HepG2 (cell line): Measurements from ENCODE around the gene PSMC4. TPM values are rescaled to one million over a fixed set of nuclear protein-coding genes. Genes with fewer than 3 reads are reported as not detected.

Experiments used
- JUND ChIP-seq: sonication (generic); formaldehyde crosslinking; IDR thresholded peaks from 2 replicates; pipeline ENCODE4 v1.8.0; 2022; ENCODE audit warnings: mild to moderate bottlenecking, missing genetic modification reagents
- MAFF ChIP-seq: IDR thresholded peaks from 2 replicates; pipeline ENCODE4 v1.6.1; 2011; ENCODE audit warnings: low read depth, low read length, improper control_type of control experiment
- MED13 ChIP-seq: sonication (generic); formaldehyde crosslinking; IDR thresholded peaks from 2 replicates; pipeline ENCODE4 v1.5.0; 2020; ENCODE audit warnings: missing genetic modification reagents
- SMAD9 ChIP-seq: sonication (generic); formaldehyde crosslinking; IDR thresholded peaks from 2 replicates; pipeline ENCODE4 v1.5.1; 2020; ENCODE audit warnings: mild to moderate bottlenecking, missing genetic modification reagents
- SRSF4 ChIP-seq: fragments of 200-400 bp; formaldehyde crosslinking; IDR thresholded peaks from one replicate; pipeline ENCODE4 v1.6.1; 2018; ENCODE audit warnings: mild to moderate bottlenecking, low read depth, low read length, moderate library complexity; ENCODE audit not compliant: poor library complexity, severe bottlenecking
- ZNF350 ChIP-seq: sonication (generic); formaldehyde crosslinking; IDR thresholded peaks from 2 replicates; pipeline ENCODE4 v1.4.0; 2020; ENCODE audit warnings: mild to moderate bottlenecking, low read depth, missing genetic modification reagents, borderline replicate concordance
- polyA plus RNA-seq, 8 experiments: library from polyadenylated mRNA; depleted of rRNA in 3 of 8; stranded (reverse) in 7 of 8; unstranded in 1 of 8; fragments of >200 nt; fragmentation: Illumina TruSeq in 4 of 8; extraction: Trizol in 4 of 8; gene quantifications; 2 replicates each; pipeline versions ENCODE4 v1.2.1 to v1.2.3, GENCODE V29; 2011 to 2016; ENCODE audit warnings: low read depth in 4 of 8, missing spikeins in 1 of 8, mixed read lengths in 1 of 8; ENCODE audit not compliant: insufficient read depth in 1 of 8
- total RNA-seq, 5 experiments: library from RNA; depleted of rRNA; stranded (reverse); fragments of >200 nt; fragmentation: Illumina TruSeq; extraction: Trizol; gene quantifications; 2 replicates each; pipeline ENCODE4 v1.2.3, GENCODE V29; 2016; ENCODE audit warnings: low read depth in 1 of 5
- TF ChIP-seq, protein P1 (sequence below), 2 experiments: sonication (generic) in 1 of 2; formaldehyde crosslinking in 1 of 2; IDR thresholded peaks; 2 replicates each; pipeline versions ENCODE4 v1.4.0 to v1.6.1; 2018 to 2020; ENCODE audit warnings: missing genetic modification reagents in 2 of 2, borderline replicate concordance in 1 of 2, low read depth in 1 of 2, mild to moderate bottlenecking in 1 of 2, missing biosample characterization in 1 of 2
- TF ChIP-seq, protein P2 (sequence below): sonication (generic); formaldehyde crosslinking; conservative IDR thresholded peaks from 2 replicates; pipeline ENCODE4 v1.8.1; 2023; ENCODE audit warnings: missing genetic modification reagents
- TF ChIP-seq, protein P3 (sequence below), 2 experiments: IDR thresholded peaks; 2 replicates each; pipeline ENCODE4 v1.6.1; 2011 to 2012; ENCODE audit warnings: low read length in 2 of 2, borderline replicate concordance in 1 of 2, low read depth in 1 of 2, mild to moderate bottlenecking in 1 of 2, moderate library complexity in 1 of 2
- TF ChIP-seq, protein P4 (sequence below): sonication (generic); formaldehyde crosslinking; conservative IDR thresholded peaks from 2 replicates; pipeline ENCODE4 v1.4.0; 2020; ENCODE audit warnings: mild to moderate bottlenecking, missing genetic modification reagents, moderate library complexity
- TF ChIP-seq, protein P5 (sequence below): sonication (generic); formaldehyde crosslinking; IDR thresholded peaks from 2 replicates; pipeline ENCODE4 v1.8.0; 2022; ENCODE audit warnings: mild to moderate bottlenecking, missing genetic modification reagents
- TF ChIP-seq, protein P6 (sequence below): sonication (generic); formaldehyde crosslinking; IDR thresholded peaks from 2 replicates; pipeline ENCODE4 v1.5.0; 2020; ENCODE audit warnings: missing genetic modification reagents

Gene PSMC4
- total and polyA plus RNA-seq, 2 of the 13 experiments (the other 11 are each of a cell fraction or from before 2014, with no cell fraction given), result 49.9 to 160 TPM

DNA sequence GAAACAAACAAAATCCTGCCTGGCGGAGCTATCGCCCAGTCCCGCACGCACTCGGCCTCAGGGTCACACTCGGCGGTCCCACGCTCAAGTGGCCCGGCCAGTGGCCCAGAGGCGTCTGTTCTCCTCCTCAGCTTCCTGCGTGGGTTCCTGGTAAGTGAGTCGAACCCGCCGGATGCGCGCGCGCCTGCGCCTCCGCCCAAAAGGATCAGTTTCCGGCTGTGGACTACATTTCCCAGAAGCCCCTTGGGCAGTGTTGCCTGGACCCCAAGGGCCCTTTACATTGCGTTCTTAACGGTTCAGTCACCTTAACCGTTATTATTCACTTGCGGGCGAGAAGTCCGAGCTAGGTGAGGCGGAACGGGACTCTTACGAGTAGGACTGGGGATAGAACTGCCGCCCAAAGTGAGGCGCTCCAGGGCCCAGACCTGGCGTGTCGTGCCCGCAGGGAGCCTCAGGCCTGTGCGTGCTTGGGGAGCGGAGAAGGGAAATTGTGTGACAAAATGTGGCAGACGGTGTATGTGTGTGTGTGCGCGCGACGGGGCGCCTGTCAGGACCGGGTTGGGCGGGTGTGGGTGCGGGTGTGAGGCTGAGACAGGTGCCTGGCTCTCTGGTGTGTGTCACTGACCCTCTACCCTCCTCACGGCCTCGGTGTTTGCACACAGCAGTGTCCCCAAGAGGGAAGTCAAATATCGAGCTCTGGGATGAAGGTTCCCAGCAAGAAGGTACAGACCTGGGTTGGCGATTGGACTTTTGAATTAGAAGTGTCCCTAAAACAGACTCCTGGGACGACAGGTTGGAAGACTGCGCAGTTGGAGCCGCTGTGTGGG, 26.1 kb downstream of the PSMC4 start, which contains the start of gene ZNF546 (continued):
- no peak for TF ChIP-seq SMAD9 (CRISPR knock-in tag)
- TF ChIP-seq, protein P1, sequence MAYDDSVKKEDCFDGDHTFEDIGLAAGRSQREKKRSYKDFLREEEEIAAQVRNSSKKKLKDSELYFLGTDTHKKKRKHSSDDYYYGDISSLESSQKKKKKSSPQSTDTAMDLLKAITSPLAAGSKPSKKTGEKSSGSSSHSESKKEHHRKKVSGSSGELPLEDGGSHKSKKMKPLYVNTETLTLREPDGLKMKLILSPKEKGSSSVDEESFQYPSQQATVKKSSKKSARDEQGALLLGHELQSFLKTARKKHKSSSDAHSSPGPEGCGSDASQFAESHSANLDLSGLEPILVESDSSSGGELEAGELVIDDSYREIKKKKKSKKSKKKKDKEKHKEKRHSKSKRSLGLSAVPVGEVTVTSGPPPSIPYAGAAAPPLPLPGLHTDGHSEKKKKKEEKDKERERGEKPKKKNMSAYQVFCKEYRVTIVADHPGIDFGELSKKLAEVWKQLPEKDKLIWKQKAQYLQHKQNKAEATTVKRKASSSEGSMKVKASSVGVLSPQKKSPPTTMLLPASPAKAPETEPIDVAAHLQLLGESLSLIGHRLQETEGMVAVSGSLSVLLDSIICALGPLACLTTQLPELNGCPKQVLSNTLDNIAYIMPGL (CRISPR knock-in tag; IDR thresholded peaks at IDR 0.05; ENCODE audit: borderline replicate concordance in 1 of 2, low read depth in 1 of 2), result peak in 1 of 2 experiments; percentile 86; a peak in 3 of 4 replicates
- TF ChIP-seq, protein P2, sequence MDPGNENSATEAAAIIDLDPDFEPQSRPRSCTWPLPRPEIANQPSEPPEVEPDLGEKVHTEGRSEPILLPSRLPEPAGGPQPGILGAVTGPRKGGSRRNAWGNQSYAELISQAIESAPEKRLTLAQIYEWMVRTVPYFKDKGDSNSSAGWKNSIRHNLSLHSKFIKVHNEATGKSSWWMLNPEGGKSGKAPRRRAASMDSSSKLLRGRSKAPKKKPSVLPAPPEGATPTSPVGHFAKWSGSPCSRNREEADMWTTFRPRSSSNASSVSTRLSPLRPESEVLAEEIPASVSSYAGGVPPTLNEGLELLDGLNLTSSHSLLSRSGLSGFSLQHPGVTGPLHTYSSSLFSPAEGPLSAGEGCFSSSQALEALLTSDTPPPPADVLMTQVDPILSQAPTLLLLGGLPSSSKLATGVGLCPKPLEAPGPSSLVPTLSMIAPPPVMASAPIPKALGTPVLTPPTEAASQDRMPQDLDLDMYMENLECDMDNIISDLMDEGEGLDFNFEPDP (CRISPR knock-in tag), result 0 out of 2 replicates have a peak, but pooled peaks have one; percentile 80
- no peak for TF ChIP-seq MAFF
- TF ChIP-seq, protein P3, sequence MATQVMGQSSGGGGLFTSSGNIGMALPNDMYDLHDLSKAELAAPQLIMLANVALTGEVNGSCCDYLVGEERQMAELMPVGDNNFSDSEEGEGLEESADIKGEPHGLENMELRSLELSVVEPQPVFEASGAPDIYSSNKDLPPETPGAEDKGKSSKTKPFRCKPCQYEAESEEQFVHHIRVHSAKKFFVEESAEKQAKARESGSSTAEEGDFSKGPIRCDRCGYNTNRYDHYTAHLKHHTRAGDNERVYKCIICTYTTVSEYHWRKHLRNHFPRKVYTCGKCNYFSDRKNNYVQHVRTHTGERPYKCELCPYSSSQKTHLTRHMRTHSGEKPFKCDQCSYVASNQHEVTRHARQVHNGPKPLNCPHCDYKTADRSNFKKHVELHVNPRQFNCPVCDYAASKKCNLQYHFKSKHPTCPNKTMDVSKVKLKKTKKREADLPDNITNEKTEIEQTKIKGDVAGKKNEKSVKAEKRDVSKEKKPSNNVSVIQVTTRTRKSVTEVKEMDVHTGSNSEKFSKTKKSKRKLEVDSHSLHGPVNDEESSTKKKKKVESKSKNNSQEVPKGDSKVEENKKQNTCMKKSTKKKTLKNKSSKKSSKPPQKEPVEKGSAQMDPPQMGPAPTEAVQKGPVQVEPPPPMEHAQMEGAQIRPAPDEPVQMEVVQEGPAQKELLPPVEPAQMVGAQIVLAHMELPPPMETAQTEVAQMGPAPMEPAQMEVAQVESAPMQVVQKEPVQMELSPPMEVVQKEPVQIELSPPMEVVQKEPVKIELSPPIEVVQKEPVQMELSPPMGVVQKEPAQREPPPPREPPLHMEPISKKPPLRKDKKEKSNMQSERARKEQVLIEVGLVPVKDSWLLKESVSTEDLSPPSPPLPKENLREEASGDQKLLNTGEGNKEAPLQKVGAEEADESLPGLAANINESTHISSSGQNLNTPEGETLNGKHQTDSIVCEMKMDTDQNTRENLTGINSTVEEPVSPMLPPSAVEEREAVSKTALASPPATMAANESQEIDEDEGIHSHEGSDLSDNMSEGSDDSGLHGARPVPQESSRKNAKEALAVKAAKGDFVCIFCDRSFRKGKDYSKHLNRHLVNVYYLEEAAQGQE (IDR thresholded peaks at IDR 0.05; ENCODE audit: borderline replicate concordance in 1 of 2, low read depth in 1 of 2, low read length in 2 of 2), result no peak
- TF ChIP-seq SRSF4, result no peak
- TF ChIP-seq, protein P4, sequence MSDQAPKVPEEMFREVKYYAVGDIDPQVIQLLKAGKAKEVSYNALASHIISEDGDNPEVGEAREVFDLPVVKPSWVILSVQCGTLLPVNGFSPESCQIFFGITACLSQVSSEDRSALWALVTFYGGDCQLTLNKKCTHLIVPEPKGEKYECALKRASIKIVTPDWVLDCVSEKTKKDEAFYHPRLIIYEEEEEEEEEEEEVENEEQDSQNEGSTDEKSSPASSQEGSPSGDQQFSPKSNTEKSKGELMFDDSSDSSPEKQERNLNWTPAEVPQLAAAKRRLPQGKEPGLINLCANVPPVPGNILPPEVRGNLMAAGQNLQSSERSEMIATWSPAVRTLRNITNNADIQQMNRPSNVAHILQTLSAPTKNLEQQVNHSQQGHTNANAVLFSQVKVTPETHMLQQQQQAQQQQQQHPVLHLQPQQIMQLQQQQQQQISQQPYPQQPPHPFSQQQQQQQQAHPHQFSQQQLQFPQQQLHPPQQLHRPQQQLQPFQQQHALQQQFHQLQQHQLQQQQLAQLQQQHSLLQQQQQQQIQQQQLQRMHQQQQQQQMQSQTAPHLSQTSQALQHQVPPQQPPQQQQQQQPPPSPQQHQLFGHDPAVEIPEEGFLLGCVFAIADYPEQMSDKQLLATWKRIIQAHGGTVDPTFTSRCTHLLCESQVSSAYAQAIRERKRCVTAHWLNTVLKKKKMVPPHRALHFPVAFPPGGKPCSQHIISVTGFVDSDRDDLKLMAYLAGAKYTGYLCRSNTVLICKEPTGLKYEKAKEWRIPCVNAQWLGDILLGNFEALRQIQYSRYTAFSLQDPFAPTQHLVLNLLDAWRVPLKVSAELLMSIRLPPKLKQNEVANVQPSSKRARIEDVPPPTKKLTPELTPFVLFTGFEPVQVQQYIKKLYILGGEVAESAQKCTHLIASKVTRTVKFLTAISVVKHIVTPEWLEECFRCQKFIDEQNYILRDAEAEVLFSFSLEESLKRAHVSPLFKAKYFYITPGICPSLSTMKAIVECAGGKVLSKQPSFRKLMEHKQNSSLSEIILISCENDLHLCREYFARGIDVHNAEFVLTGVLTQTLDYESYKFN (CRISPR knock-in tag), result peak; percentile 44; the same call in 1 of the 2 replicates
- no peak for TF ChIP-seq JUND (CRISPR knock-in tag)
- peak; percentile 85 for TF ChIP-seq ZNF350
- TF ChIP-seq, protein P5, sequence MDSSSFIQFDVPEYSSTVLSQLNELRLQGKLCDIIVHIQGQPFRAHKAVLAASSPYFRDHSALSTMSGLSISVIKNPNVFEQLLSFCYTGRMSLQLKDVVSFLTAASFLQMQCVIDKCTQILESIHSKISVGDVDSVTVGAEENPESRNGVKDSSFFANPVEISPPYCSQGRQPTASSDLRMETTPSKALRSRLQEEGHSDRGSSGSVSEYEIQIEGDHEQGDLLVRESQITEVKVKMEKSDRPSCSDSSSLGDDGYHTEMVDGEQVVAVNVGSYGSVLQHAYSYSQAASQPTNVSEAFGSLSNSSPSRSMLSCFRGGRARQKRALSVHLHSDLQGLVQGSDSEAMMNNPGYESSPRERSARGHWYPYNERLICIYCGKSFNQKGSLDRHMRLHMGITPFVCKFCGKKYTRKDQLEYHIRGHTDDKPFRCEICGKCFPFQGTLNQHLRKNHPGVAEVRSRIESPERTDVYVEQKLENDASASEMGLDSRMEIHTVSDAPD (CRISPR knock-in tag), result peak; percentile 49; the same call in 1 of the 2 replicates
- TF ChIP-seq, protein P6, sequence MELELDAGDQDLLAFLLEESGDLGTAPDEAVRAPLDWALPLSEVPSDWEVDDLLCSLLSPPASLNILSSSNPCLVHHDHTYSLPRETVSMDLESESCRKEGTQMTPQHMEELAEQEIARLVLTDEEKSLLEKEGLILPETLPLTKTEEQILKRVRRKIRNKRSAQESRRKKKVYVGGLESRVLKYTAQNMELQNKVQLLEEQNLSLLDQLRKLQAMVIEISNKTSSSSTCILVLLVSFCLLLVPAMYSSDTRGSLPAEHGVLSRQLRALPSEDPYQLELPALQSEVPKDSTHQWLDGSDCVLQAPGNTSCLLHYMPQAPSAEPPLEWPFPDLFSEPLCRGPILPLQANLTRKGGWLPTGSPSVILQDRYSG (CRISPR knock-in tag), result 0 out of 2 replicates have a peak, but pooled peaks have one; percentile 59
- TF ChIP-seq MED13 (CRISPR knock-in tag), result no peak
